Hepatocyte (in vitro differentiated cells): ENCODE data around the gene APBB1IP. TPM values are rescaled to one million over a fixed set of nuclear protein-coding genes. Genes with fewer than 3 reads are reported as not detected.

Experiments used
- DNase-seq: peaks from one replicate; pipeline ENCODE4 v3.0.0-alpha.2; 2016; ENCODE audit warnings: low spot score
- H2AFZ ChIP-seq: fragments of 200-600 bp; sonication (generic); 2 replicates; pipeline ENCODE4 v1.6.0; 2016; ENCODE audit warnings: antibody characterized with exemption, mild to moderate bottlenecking
- H3K27ac ChIP-seq: fragments of 200-600 bp; sonication (generic); 2 replicates; pipeline ENCODE4 v1.5.1; 2016; ENCODE audit warnings: mild to moderate bottlenecking
- H3K27me3 ChIP-seq: fragments of 200-600 bp; sonication (generic); 2 replicates; pipeline ENCODE4 v1.6.1; 2016
- H3K36me3 ChIP-seq: fragments of 200-600 bp; sonication (generic); replicated peaks from 2 replicates; pipeline ENCODE4 v1.5.1; 2016; ENCODE audit warnings: low read depth; ENCODE audit not compliant: insufficient read depth
- H3K4me1 ChIP-seq: fragments of 200-600 bp; sonication (generic); 2 replicates; pipeline ENCODE4 v1.5.1; 2016; ENCODE audit warnings: mild to moderate bottlenecking, moderate library complexity; ENCODE audit not compliant: insufficient read depth
- H3K4me2 ChIP-seq: fragments of 200-600 bp; sonication (generic); 2 replicates; pipeline ENCODE4 v1.6.0; 2016
- H3K4me3 ChIP-seq: fragments of 200-600 bp; sonication (generic); 2 replicates; pipeline ENCODE4 v1.5.1; 2016; ENCODE audit warnings: mild to moderate bottlenecking
- H3K79me2 ChIP-seq: fragments of 200-600 bp; sonication (generic); 2 replicates; pipeline ENCODE4 v1.6.0; 2017; ENCODE audit warnings: mild to moderate bottlenecking
- H3K9me2 ChIP-seq: fragments of 200-600 bp; sonication (generic); replicated peaks from 2 replicates; pipeline ENCODE4 v1.6.0; 2017; ENCODE audit warnings: mild to moderate bottlenecking; ENCODE audit not compliant: insufficient read depth
- H3K9me3 ChIP-seq: fragments of 200-600 bp; sonication (generic); 2 replicates; pipeline ENCODE4 v1.5.1; 2016; ENCODE audit warnings: low read depth, mild to moderate bottlenecking
- H4K20me1 ChIP-seq: fragments of 200-600 bp; sonication (generic); 2 replicates; pipeline ENCODE4 v1.6.0; 2016; ENCODE audit warnings: mild to moderate bottlenecking; ENCODE audit not compliant: insufficient read depth, poor library complexity, severe bottlenecking
- EZH2 ChIP-seq: fragments of 200-600 bp; sonication (generic); IDR thresholded peaks from 2 replicates; pipeline ENCODE4 v1.6.1; 2016; ENCODE audit warnings: antibody characterized with exemption, mild to moderate bottlenecking, borderline replicate concordance
- EZH2phosphoT487 ChIP-seq: fragments of 200-600 bp; sonication (generic); IDR thresholded peaks from one replicate; pipeline ENCODE4 v1.6.1; 2018; ENCODE audit warnings: antibody characterized with exemption, mild to moderate bottlenecking, low read depth, moderate library complexity; ENCODE audit not compliant: unreplicated experiment, severe bottlenecking
- WGBS: methylation state at CpG from one replicate; pipeline ENCODE4 v1.1.6; 2016; ENCODE audit warnings: low lambda C conversion rate; ENCODE audit errors: missing lambda C conversion rate; 5-methylcytosine and 5-hydroxymethylcytosine counted together
- polyA plus RNA-seq: library from polyadenylated mRNA; unstranded; fragments of >200 nt; fragmentation: Nextera tagmentation; extraction: Ambion mirVana; gene quantifications from 2 replicates; pipeline ENCODE4 v1.2.1, GENCODE V29; 2016
- total RNA-seq: library from RNA; depleted of rRNA; stranded (reverse); fragments of >200 nt; gene quantifications from 2 replicates; pipeline ENCODE4 v1.2.3, GENCODE V29; 2014
- TF ChIP-seq, protein P1 (sequence below): fragments of 200-600 bp; sonication (generic); IDR thresholded peaks from 2 replicates; pipeline ENCODE4 v1.5.1; 2016; ENCODE audit warnings: antibody characterized with exemption, mild to moderate bottlenecking; ENCODE audit not compliant: poor library complexity

The APBB1IP gene
- total and polyA plus RNA-seq, 2 experiments from 2014 or later = 1.1 to 1.8 TPM

DNA sequence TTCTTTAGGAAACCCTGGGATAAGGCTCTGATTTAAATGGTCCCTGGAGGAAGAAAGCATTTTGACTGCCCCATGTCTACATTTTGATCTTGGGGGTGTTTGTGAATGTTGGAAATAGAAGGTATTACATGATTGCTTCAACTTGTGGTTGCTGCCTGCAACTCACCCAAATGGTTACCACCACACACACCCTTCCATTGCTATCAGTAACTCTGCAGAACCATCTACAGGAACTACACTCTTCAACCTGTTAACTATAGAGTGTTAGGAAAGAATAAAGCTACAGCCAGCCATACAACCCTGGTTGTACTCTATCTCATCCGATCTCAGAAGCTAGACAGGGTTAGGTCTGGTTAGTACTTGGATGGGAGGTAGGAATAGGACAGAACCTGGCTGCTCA is 71.2 kb downstream of the APBB1IP start:
- Histone ChIP-seq H3K79me2 (no peaks in the 10 kb centered on the region), H3K27me3 (no peaks in the 10 kb centered on the region), H2AFZ (no peak overlapping the region), H3K27ac (no peak overlapping the region), H3K9me3 (no peaks in the 10 kb centered on the region), H3K36me3 (no peaks in the 10 kb centered on the region), H3K4me2 (no peak overlapping the region), H3K9me2 (no peaks in the 10 kb centered on the region), H3K4me3 (no peak overlapping the region), H4K20me1 (no peaks in the 10 kb centered on the region), H3K4me1 (no peaks in the 10 kb centered on the region)
- TF ChIP-seq EZH2phosphoT487 (no peak), EZH2 (no peak)
- TF ChIP-seq, protein P1, sequence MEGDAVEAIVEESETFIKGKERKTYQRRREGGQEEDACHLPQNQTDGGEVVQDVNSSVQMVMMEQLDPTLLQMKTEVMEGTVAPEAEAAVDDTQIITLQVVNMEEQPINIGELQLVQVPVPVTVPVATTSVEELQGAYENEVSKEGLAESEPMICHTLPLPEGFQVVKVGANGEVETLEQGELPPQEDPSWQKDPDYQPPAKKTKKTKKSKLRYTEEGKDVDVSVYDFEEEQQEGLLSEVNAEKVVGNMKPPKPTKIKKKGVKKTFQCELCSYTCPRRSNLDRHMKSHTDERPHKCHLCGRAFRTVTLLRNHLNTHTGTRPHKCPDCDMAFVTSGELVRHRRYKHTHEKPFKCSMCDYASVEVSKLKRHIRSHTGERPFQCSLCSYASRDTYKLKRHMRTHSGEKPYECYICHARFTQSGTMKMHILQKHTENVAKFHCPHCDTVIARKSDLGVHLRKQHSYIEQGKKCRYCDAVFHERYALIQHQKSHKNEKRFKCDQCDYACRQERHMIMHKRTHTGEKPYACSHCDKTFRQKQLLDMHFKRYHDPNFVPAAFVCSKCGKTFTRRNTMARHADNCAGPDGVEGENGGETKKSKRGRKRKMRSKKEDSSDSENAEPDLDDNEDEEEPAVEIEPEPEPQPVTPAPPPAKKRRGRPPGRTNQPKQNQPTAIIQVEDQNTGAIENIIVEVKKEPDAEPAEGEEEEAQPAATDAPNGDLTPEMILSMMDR = no peak
- DNase-seq = no peak
- 96% methylated on average over 1 of the region's 1 CpG for WGBS

- Histone ChIP-seq H3K9me3 (no peaks in the 10 kb centered on the region), H2AFZ (no peak overlapping the region), H4K20me1 (no peaks in the 10 kb centered on the region), H3K27ac (no peak overlapping the region), H3K9me2 (no peaks in the 10 kb centered on the region), H3K4me3 (no peak overlapping the region), H3K27me3 (no peaks in the 10 kb centered on the region), H3K79me2 (no peaks in the 10 kb centered on the region), H3K4me2 (no peak overlapping the region), H3K4me1 (no peaks in the 10 kb centered on the region), H3K36me3 (no peaks in the 10 kb centered on the region)
- TF ChIP-seq EZH2 (no peak), EZH2phosphoT487 (no peak)
- TF ChIP-seq, protein P1 = no peak
- DNase-seq = no peak
- WGBS = 100% methylated on average over 1 of the region's 1 CpG
These were observed 75.0 kb downstream of the APBB1IP start for GRCh38 chr10:26513101-26513500.

DNA sequence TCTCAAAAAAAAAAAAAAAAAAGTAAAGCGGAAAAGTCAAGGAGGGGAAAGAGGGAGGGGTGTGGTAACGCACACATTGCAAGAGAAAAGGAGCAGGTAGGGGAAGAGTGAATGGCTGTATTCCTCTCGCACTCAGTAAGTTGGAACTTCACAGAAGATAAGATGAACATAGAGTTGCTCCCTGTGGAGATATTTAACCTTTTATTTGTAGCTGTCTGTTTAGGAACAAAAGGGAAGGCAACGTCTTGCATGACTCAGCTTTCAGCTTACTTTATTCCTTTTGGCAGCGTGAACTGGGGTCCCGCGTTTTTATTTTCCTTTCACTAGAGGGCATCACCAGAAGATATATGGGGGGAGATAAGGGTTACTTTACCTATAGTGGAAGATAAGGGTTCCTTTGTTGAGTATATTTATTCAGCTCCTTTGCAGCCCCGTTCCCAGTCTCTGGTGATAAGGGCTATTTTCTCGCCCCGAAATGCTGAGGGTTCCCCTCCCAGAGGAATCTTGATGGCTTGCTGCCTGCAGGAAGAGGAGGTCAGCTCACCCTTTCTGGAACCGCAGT is 78.5 kb downstream of the APBB1IP start:
- H4K20me1 ChIP-seq = no peaks in the 10 kb centered on the region
- no peaks in the 10 kb centered on the region for H3K79me2 ChIP-seq
- H3K36me3 ChIP-seq = no peaks in the 10 kb centered on the region
- no peak for TF ChIP-seq EZH2phosphoT487
- TF ChIP-seq, protein P1 = peak; percentile 5
- TF ChIP-seq EZH2 = no peak
- H3K27me3 ChIP-seq = no peaks in the 10 kb centered on the region
- H3K9me3 ChIP-seq = no peaks in the 10 kb centered on the region
- no peaks in the 10 kb centered on the region for H3K9me2 ChIP-seq
- DNase-seq = peak; percentile 18
- no peak overlapping the region for H3K27ac ChIP-seq
- H3K4me2 ChIP-seq = peak overlapping the region; percentile 66
- no peaks in the 10 kb centered on the region for H3K4me1 ChIP-seq
- no peak overlapping the region for H2AFZ ChIP-seq
- H3K4me3 ChIP-seq = no peak overlapping the region
- WGBS = 19% methylated on average over 10 of the region's 11 CpGs
